SU-DHL-6 (cell line): ENCODE results near the gene ZNF644.
"Not testable (repeated sequence)": the region's sequence is repeated elsewhere in the genome, so short reads cannot be mapped to it uniquely, and the experiment has no call there.

Experiments used
- H2AFZ ChIP-seq: fragments of 200-600 bp; sonication (generic); 2 replicates; pipeline ENCODE4 v1.6.1; 2014; ENCODE audit warnings: low read depth, mild to moderate bottlenecking, moderate library complexity, mixed read lengths, antibody characterized with exemption, low read length; ENCODE audit not compliant: severe bottlenecking
- H3F3A ChIP-seq: fragments of 200-600 bp; shearing (Covaris generic); 2 replicates; pipeline ENCODE4 v1.6.0; 2016; ENCODE audit warnings: antibody characterized with exemption, mild to moderate bottlenecking; ENCODE audit not compliant: insufficient read depth
- H3K27ac ChIP-seq: fragments of 200-600 bp; sonication (generic); 2 replicates; pipeline ENCODE4 v1.5.1; 2016; ENCODE audit warnings: low read depth, mild to moderate bottlenecking, low read length, moderate library complexity, mixed read lengths
- H3K27me3 ChIP-seq: fragments of 200-600 bp; sonication (generic), shearing (Covaris generic); 2 replicates; pipeline ENCODE4 v1.6.0; 2014; ENCODE audit warnings: mild to moderate bottlenecking, low read length
- H3K36me3 ChIP-seq: fragments of 200-600 bp; sonication (generic); 2 replicates; pipeline ENCODE4 v1.6.1; 2014; ENCODE audit warnings: mild to moderate bottlenecking, low read length, mixed read lengths
- H3K4me2 ChIP-seq: fragments of 300-600, 200-600 bp; shearing (Covaris generic), sonication (generic); 2 replicates; pipeline ENCODE4 v1.6.0; 2014; ENCODE audit warnings: low read length, low read depth, mild to moderate bottlenecking; ENCODE audit not compliant: poor library complexity, severe bottlenecking
- H3K4me3 ChIP-seq: fragments of 200-600 bp; sonication (generic); 2 replicates; pipeline ENCODE4 v1.5.1; 2014; ENCODE audit warnings: antibody characterized with exemption, low read length, mild to moderate bottlenecking, mixed read lengths; ENCODE audit not compliant: insufficient read depth, poor library complexity, severe bottlenecking
- H3K79me2 ChIP-seq: fragments of 200-600 bp; sonication (generic); 2 replicates; pipeline ENCODE4 v1.6.1; 2014; ENCODE audit warnings: mild to moderate bottlenecking, low read length, moderate library complexity; ENCODE audit not compliant: insufficient read depth
- H3K9ac ChIP-seq: fragments of 200-600 bp; sonication (generic); 2 replicates; pipeline ENCODE4 v1.7.0; 2014; ENCODE audit warnings: mild to moderate bottlenecking, low read length
- H3K9me2 ChIP-seq: fragments of 200-600 bp; sonication (generic); replicated peaks from 2 replicates; pipeline ENCODE4 v1.6.1; 2014; ENCODE audit warnings: low read length; ENCODE audit not compliant: insufficient read depth
- H3K9me3 ChIP-seq: fragments of 200-600 bp; sonication (generic); 2 replicates; pipeline ENCODE4 v1.6.1; 2014; ENCODE audit warnings: low read length, mixed read lengths; ENCODE audit not compliant: insufficient read depth
- H4K20me1 ChIP-seq: fragments of 200-600 bp; sonication (generic); 2 replicates; pipeline ENCODE4 v1.6.1; 2014; ENCODE audit warnings: low read depth, mild to moderate bottlenecking, antibody characterized with exemption, low read length, moderate library complexity, mixed read lengths
- EZH2phosphoT487 ChIP-seq: fragments of 200-600 bp; sonication (generic), shearing (Covaris generic); conservative IDR thresholded peaks from 2 replicates; pipeline ENCODE4 v1.6.1; 2018; ENCODE audit warnings: mild to moderate bottlenecking, antibody characterized with exemption, low read length, moderate library complexity, mixed read lengths
- TF ChIP-seq, protein P1 (sequence below): fragments of 200-600 bp; sonication (generic); IDR thresholded peaks from one replicate; pipeline ENCODE4 v1.5.1; 2017; ENCODE audit warnings: antibody characterized with exemption, mild to moderate bottlenecking, low read length, moderate library complexity; ENCODE audit not compliant: insufficient read depth, poor library complexity, severe bottlenecking

Gene ZNF644

GRCh38 chr1:90902672-90903071 lies 119.2 kb downstream of the ZNF644 start:
- Histone ChIP-seq H3K9me3 (no peaks in the 10 kb centered on the region), H3K79me2 (peaks cover 8% of the 10 kb centered on the region; the same call in 1 of the 2 replicates), H4K20me1 (no peaks in the 10 kb centered on the region), H3K4me3 (no peak overlapping the region), H3K36me3 (peaks cover 22% of the 10 kb centered on the region), H2AFZ (no peak overlapping the region), H3K27me3 (no peaks in the 10 kb centered on the region), H3K4me2 (no peak overlapping the region), H3K9ac (no peak overlapping the region), H3K27ac (no peak overlapping the region), H3F3A (0 out of 2 replicates have a peak, but pooled peaks cover 4% of the 10 kb centered on the region), H3K9me2 (no peaks in the 10 kb centered on the region)
- no peak for TF ChIP-seq EZH2phosphoT487
- TF ChIP-seq, protein P1, sequence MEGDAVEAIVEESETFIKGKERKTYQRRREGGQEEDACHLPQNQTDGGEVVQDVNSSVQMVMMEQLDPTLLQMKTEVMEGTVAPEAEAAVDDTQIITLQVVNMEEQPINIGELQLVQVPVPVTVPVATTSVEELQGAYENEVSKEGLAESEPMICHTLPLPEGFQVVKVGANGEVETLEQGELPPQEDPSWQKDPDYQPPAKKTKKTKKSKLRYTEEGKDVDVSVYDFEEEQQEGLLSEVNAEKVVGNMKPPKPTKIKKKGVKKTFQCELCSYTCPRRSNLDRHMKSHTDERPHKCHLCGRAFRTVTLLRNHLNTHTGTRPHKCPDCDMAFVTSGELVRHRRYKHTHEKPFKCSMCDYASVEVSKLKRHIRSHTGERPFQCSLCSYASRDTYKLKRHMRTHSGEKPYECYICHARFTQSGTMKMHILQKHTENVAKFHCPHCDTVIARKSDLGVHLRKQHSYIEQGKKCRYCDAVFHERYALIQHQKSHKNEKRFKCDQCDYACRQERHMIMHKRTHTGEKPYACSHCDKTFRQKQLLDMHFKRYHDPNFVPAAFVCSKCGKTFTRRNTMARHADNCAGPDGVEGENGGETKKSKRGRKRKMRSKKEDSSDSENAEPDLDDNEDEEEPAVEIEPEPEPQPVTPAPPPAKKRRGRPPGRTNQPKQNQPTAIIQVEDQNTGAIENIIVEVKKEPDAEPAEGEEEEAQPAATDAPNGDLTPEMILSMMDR: no peak

DNA sequence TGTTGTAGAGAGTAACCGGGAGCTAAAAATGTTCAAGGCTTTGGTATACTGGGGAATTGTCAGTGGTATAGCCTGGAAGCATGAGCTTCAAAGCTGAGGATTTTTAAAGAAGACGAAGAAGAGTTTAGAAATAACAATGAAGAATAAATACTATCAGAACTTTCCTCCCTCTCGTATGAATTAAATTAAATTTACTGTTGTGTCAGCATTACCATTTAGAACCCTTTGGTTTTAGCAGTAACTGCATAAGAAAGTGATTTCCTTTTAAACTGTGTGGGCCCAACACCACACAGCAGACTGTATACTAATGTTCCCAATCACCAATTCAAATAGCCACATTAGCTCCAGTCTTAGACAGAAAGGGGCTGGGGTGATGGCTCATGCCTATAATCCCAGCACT lies 122.6 kb downstream of the ZNF644 start:
- Histone ChIP-seq H2AFZ (no peak overlapping the region), H3K27me3 (no peaks in the 10 kb centered on the region), H3K27ac (no peak overlapping the region), H3K79me2 (0 out of 2 replicates have a peak, but pooled peaks cover 4% of the 10 kb centered on the region), H4K20me1 (no peaks in the 10 kb centered on the region), H3K36me3 (peaks cover 7% of the 10 kb centered on the region; the same call in 1 of the 2 replicates), H3K9me2 (no peaks in the 10 kb centered on the region), H3K9ac (no peak overlapping the region), H3F3A (no peaks in the 10 kb centered on the region), H3K4me2 (no peak overlapping the region), H3K9me3 (no peaks in the 10 kb centered on the region), H3K4me3 (no peak overlapping the region)
- TF ChIP-seq, protein P1: no peak
- TF ChIP-seq EZH2phosphoT487: no peak

GRCh38 chr1:90893679-90894078 lies 128.2 kb downstream of the ZNF644 start:
- not testable (repeated sequence) for H3K27me3 ChIP-seq, H3K4me3 ChIP-seq, H3F3A ChIP-seq, H3K36me3 ChIP-seq, H3K4me2 ChIP-seq, H2AFZ ChIP-seq, H3K9me2 ChIP-seq, H4K20me1 ChIP-seq, H3K79me2 ChIP-seq, H3K27ac ChIP-seq, H3K9me3 ChIP-seq, H3K9ac ChIP-seq

DNA sequence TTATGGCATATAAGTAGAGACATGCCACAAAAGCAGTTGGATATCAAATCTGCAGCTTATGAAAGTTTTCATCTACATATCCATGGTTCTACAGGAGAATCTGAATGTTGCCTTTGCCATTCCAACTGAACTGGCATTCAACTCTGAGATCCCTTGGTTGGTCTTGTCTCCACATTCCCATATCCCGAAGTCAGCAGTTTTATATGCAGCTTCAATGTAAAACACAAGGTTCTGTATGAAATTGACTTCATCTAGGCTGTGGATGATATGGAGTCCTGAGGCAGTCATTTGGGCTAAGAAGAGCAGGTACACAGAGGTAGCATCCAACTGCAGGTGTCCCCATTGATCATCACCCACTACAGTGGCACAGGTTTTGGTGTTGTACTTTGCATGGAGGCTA lies 129.0 kb downstream of the ZNF644 start:
- not testable (repeated sequence) for H3K4me3 ChIP-seq, H3K9me3 ChIP-seq, H3F3A ChIP-seq, H3K36me3 ChIP-seq, H3K27ac ChIP-seq, H3K9ac ChIP-seq, H3K9me2 ChIP-seq, H3K79me2 ChIP-seq, H4K20me1 ChIP-seq, H3K4me2 ChIP-seq, H3K27me3 ChIP-seq, H2AFZ ChIP-seq

DNA sequence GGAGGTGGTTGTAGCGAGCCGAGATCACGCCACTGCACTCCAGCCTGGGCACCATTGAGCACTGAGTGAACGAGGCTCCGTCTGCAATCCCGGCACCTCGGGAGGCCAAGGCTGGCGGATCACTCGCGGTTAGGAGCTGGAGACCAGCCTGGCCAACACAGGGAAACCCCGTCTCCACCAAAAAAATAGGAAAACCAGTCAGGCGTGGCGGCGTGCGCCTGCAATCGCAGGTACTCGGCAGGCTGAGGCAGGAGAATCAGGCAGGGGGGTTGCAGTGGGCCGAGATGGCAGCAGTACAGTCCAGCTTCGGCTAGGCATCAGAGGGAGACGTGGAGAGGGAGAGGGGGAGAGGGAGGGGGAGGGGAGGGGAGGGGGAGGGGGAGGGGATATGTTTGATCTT lies 129.6 kb downstream of the ZNF644 start:
- not testable (repeated sequence) for H3F3A ChIP-seq, H3K27me3 ChIP-seq, H3K9ac ChIP-seq, H3K27ac ChIP-seq, H3K9me2 ChIP-seq, H3K36me3 ChIP-seq, H2AFZ ChIP-seq, H4K20me1 ChIP-seq, H3K4me3 ChIP-seq, H3K9me3 ChIP-seq, H3K79me2 ChIP-seq, H3K4me2 ChIP-seq

- not testable (repeated sequence) for H3K36me3 ChIP-seq, H3K4me3 ChIP-seq, H3K9me3 ChIP-seq
Observed at GRCh38 chr1:90891756-90892155, 130.1 kb downstream of the ZNF644 start.

More at GRCh38 chr1:90891756-90892155, 130.1 kb downstream of the ZNF644 start:
- H4K20me1 ChIP-seq, H3K79me2 ChIP-seq, H2AFZ ChIP-seq, H3K9ac ChIP-seq, H3K9me2 ChIP-seq, H3F3A ChIP-seq, H3K27me3 ChIP-seq, H3K27ac ChIP-seq, H3K4me2 ChIP-seq: not testable (repeated sequence)
